Stomach (tissue), 4 donors: ENCODE results near the gene TSPAN7.

Source experiments
- EP300 ChIP-seq: sonication (generic); formaldehyde crosslinking; IDR thresholded peaks from one replicate; pipeline ENCODE4 v1.6.1; 2017; ENCODE audit warnings: antibody characterized with exemption
- POLR2A ChIP-seq, 4 donors: fragments of 450-650 bp; IDR thresholded peaks; one replicate each; pipeline ENCODE4 v1.6.1; 2016; ENCODE audit warnings: antibody characterized with exemption in 4 of 4, control low read depth in 2 of 4, mild to moderate bottlenecking in 1 of 4, moderate library complexity in 1 of 4
- TF ChIP-seq, protein P1 (sequence below), 7 experiments: fragments of 450-650 bp in 4 of 7; fragments of 200-600 bp in 3 of 7; sonication (generic) in 3 of 7; IDR thresholded peaks; one replicate each; pipeline ENCODE4 v1.5.1; 2016 to 2019; ENCODE audit warnings: antibody characterized with exemption in 7 of 7, control low read depth in 2 of 7, mild to moderate bottlenecking in 1 of 7

DNA sequence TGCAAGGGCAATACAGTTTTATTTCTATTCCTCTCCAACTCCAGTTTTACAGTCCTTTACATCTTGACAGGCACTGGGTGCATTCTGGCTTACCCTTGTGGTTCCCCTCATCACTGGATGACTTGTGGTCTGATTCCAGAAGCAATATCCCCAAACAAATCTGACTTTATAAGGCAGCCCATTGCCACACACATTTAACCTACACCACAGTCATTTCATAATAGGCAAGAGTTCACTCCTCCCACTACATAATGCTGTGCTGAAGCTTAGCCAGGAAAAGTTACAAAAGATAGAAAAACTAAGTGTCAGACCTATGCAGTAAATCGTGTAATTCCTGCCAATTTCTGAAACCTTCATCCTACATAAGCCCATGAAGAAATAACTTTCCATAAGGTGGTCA is 157.0 kb downstream of the TSPAN7 start:
- TF ChIP-seq EP300, result no peak
- TF ChIP-seq, protein P1, sequence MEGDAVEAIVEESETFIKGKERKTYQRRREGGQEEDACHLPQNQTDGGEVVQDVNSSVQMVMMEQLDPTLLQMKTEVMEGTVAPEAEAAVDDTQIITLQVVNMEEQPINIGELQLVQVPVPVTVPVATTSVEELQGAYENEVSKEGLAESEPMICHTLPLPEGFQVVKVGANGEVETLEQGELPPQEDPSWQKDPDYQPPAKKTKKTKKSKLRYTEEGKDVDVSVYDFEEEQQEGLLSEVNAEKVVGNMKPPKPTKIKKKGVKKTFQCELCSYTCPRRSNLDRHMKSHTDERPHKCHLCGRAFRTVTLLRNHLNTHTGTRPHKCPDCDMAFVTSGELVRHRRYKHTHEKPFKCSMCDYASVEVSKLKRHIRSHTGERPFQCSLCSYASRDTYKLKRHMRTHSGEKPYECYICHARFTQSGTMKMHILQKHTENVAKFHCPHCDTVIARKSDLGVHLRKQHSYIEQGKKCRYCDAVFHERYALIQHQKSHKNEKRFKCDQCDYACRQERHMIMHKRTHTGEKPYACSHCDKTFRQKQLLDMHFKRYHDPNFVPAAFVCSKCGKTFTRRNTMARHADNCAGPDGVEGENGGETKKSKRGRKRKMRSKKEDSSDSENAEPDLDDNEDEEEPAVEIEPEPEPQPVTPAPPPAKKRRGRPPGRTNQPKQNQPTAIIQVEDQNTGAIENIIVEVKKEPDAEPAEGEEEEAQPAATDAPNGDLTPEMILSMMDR (IDR thresholded peaks at IDR 0.05), result no peak
- TF ChIP-seq POLR2A (IDR thresholded peaks at IDR 0.05), result no peak
